Colonic mucosa (tissue), 4 donors: ENCODE measurements around the gene ADAM29. TPM values are rescaled to one million over a fixed set of nuclear protein-coding genes. Genes with fewer than 3 reads are reported as not detected.
"Not testable (repeated sequence)": the region's sequence is repeated elsewhere in the genome, so short reads cannot be mapped to it uniquely, and the experiment has no call there.

Experiments used
- DNase-seq: peaks from one replicate; pipeline ENCODE4 v3.0.0-alpha.2; 2020
- H3K27ac ChIP-seq: fragments of 200-600 bp; one replicate; pipeline ENCODE4 v1.8.0; 2021
- H3K27me3 ChIP-seq: fragments of 200-600 bp; one replicate; pipeline ENCODE4 v1.8.0; 2021
- H3K36me3 ChIP-seq: fragments of 200-600 bp; one replicate; pipeline ENCODE4 v1.8.0; 2021
- H3K4me1 ChIP-seq: fragments of 200-600 bp; one replicate; pipeline ENCODE4 v1.8.0; 2021; ENCODE audit warnings: mild to moderate bottlenecking
- H3K4me3 ChIP-seq: fragments of 200-600 bp; one replicate; pipeline ENCODE4 v1.8.0; 2021
- H3K9ac ChIP-seq, 2 donors: one replicate each; pipeline ENCODE4 v1.7.0; 2013; ENCODE audit warnings: control low read depth in 2 of 2, low read depth in 2 of 2, low read length in 2 of 2
- H3K9me3 ChIP-seq: fragments of 200-600 bp; one replicate; pipeline ENCODE4 v1.8.0; 2021
- CTCF ChIP-seq: fragments of 200-600 bp; IDR thresholded peaks from one replicate; pipeline ENCODE4 v1.8.0; 2022; ENCODE audit warnings: antibody characterized with exemption, mild to moderate bottlenecking
- intact Hi-C: fragments of 100-400 bp; cut with DNase I; formaldehyde crosslinking; loops from one replicate; pipeline ENCODE4 v1.14.1; 2022
- total RNA-seq, 2 donors: library from RNA; stranded (reverse); fragmentation: NEBNext Ultra II Directional in 1 of 2; extraction: Animal tissue kit (Norgen Biotek cat#: 25700) in 1 of 2; gene quantifications; one replicate each; pipeline ENCODE4 v1.2.1, GENCODE V29; 2021
- donor health status: healthy.
- donor health status: DM: no; HTN: no; CAD: no.
- donor health status: DM: no; HTN: no; CAD: no.

Gene ADAM29
- total RNA-seq, 2 donors from 2014 or later, result not detected

GRCh38 chr4:174946246-174946645 lies 28.1 kb downstream of the ADAM29 start:
- TF ChIP-seq CTCF, result no peak
- Histone ChIP-seq H3K36me3 (no peaks in the 10 kb centered on the region), H3K27me3 (no peaks in the 10 kb centered on the region), H3K9me3 (no peaks in the 10 kb centered on the region), H3K4me3 (no peak overlapping the region), H3K4me1 (no peaks in the 10 kb centered on the region), H3K9ac (no peak overlapping the region), H3K27ac (no peak overlapping the region)
- DNase-seq, result no peak
- intact Hi-C loops, result no loop called here

GRCh38 chr4:174948826-174949225 lies 30.7 kb downstream of the ADAM29 start:
- intact Hi-C loops, result no loop called here

GRCh38 chr4:174972911-174973310 lies 54.8 kb downstream of the ADAM29 start:
- H3K27ac ChIP-seq, result no peak overlapping the region
- DNase-seq, result no peak
- no peak overlapping the region for H3K9ac ChIP-seq
- no peaks in the 10 kb centered on the region for H3K27me3 ChIP-seq
- no peak overlapping the region for H3K4me3 ChIP-seq
- no peaks in the 10 kb centered on the region for H3K9me3 ChIP-seq
- H3K36me3 ChIP-seq, result no peaks in the 10 kb centered on the region
- TF ChIP-seq CTCF, result no peak
- H3K4me1 ChIP-seq, result no peaks in the 10 kb centered on the region
- intact Hi-C loops, result no loop called here

More at GRCh38 chr4:174948826-174949225, 30.7 kb downstream of the ADAM29 start:
- Histone ChIP-seq H3K9ac (no peak overlapping the region), H3K4me3 (no peak overlapping the region), H3K36me3 (no peaks in the 10 kb centered on the region), H3K9me3 (no peaks in the 10 kb centered on the region), H3K27me3 (no peaks in the 10 kb centered on the region), H3K27ac (no peak overlapping the region), H3K4me1 (no peaks in the 10 kb centered on the region)
- DNase-seq, result no peak
- no peak for TF ChIP-seq CTCF

GRCh38 chr4:174973336-174973735 lies 55.2 kb downstream of the ADAM29 start:
- TF ChIP-seq CTCF, result no peak
- DNase-seq, result no peak
- H3K4me3 ChIP-seq, result no peak overlapping the region
- H3K27ac ChIP-seq, result no peak overlapping the region
- intact Hi-C loops, result no loop called here
- H3K4me1 ChIP-seq, result no peaks in the 10 kb centered on the region
- no peaks in the 10 kb centered on the region for H3K27me3 ChIP-seq
- no peak overlapping the region for H3K9ac ChIP-seq
- no peaks in the 10 kb centered on the region for H3K9me3 ChIP-seq
- no peaks in the 10 kb centered on the region for H3K36me3 ChIP-seq

GRCh38 chr4:174983128-174983750 lies 65.1 kb downstream of the ADAM29 start:
- no peak for DNase-seq
- no peak for TF ChIP-seq CTCF
- Histone ChIP-seq H3K4me1 (no peaks in the 10 kb centered on the region), H3K36me3 (no peaks in the 10 kb centered on the region), H3K27ac (no peak overlapping the region), H3K9me3 (no peaks in the 10 kb centered on the region), H3K4me3 (no peak overlapping the region), H3K27me3 (no peaks in the 10 kb centered on the region), H3K9ac (no peak overlapping the region)
- intact Hi-C loops, result no loop called here

- DNase-seq, H3K4me1 ChIP-seq, H3K36me3 ChIP-seq, H3K4me3 ChIP-seq, intact Hi-C loops, H3K27me3 ChIP-seq, H3K9me3 ChIP-seq, H3K27ac ChIP-seq, H3K9ac ChIP-seq: not testable (repeated sequence)
These were observed 65.7 kb downstream of the ADAM29 start for GRCh38 chr4:174983870-174984269.
